Rectal smooth muscle tissue (tissue), 1 donor: ENCODE measurements around the gene PPARG.

Source experiments
- H3K27ac ChIP-seq: one replicate; pipeline ENCODE4 v1.7.0; 2013; ENCODE audit warnings: low read depth, low read length, inconsistent platforms
- H3K27me3 ChIP-seq: one replicate; pipeline ENCODE4 v1.7.0; 2013; ENCODE audit warnings: low read length; ENCODE audit not compliant: control insufficient read depth, insufficient read depth
- H3K36me3 ChIP-seq: one replicate; pipeline ENCODE4 v1.7.0; 2013; ENCODE audit warnings: low read length; ENCODE audit not compliant: control insufficient read depth, insufficient read depth
- H3K4me1 ChIP-seq: one replicate; pipeline ENCODE4 v1.7.0; 2013; ENCODE audit warnings: low read length; ENCODE audit not compliant: control insufficient read depth, insufficient read depth
- H3K4me3 ChIP-seq: one replicate; pipeline ENCODE4 v1.7.0; 2013; ENCODE audit warnings: low read length
- H3K9ac ChIP-seq: one replicate; pipeline ENCODE4 v1.7.0; 2013; ENCODE audit warnings: low read length

PPARG gene

GRCh38 chr3:12343047-12343501 is 54.2 kb downstream of the PPARG start:
- Histone ChIP-seq H3K27me3 (no peaks in the 10 kb centered on the region), H3K4me3 (no peak overlapping the region), H3K36me3 (no peaks in the 10 kb centered on the region), H3K27ac (no peak overlapping the region), H3K4me1 (no peaks in the 10 kb centered on the region), H3K9ac (no peak overlapping the region)

- Histone ChIP-seq H3K27me3 (no peaks in the 10 kb centered on the region), H3K27ac (no peak overlapping the region), H3K9ac (no peak overlapping the region), H3K4me3 (no peak overlapping the region), H3K4me1 (no peaks in the 10 kb centered on the region), H3K36me3 (no peaks in the 10 kb centered on the region)
Measured at GRCh38 chr3:12345141-12345561, 56.3 kb downstream of the PPARG start.

- no peak overlapping the region for H3K9ac ChIP-seq
- H3K36me3 ChIP-seq: no peaks in the 10 kb centered on the region
- H3K4me1 ChIP-seq: no peaks in the 10 kb centered on the region
- no peaks in the 10 kb centered on the region for H3K27me3 ChIP-seq
- H3K4me3 ChIP-seq: no peak overlapping the region
- no peak overlapping the region for H3K27ac ChIP-seq
Measured at GRCh38 chr3:12345584-12346494, 57.0 kb downstream of the PPARG start.

GRCh38 chr3:12347301-12347700 is 58.4 kb downstream of the PPARG start:
- H3K27ac ChIP-seq: no peak overlapping the region
- no peaks in the 10 kb centered on the region for H3K36me3 ChIP-seq
- no peaks in the 10 kb centered on the region for H3K27me3 ChIP-seq
- H3K4me1 ChIP-seq: no peaks in the 10 kb centered on the region
- no peak overlapping the region for H3K4me3 ChIP-seq
- no peak overlapping the region for H3K9ac ChIP-seq

GRCh38 chr3:12349895-12350811 is 61.3 kb downstream of the PPARG start:
- Histone ChIP-seq H3K27me3 (no peaks in the 10 kb centered on the region), H3K36me3 (no peaks in the 10 kb centered on the region), H3K9ac (no peak overlapping the region), H3K4me3 (no peak overlapping the region), H3K4me1 (no peaks in the 10 kb centered on the region), H3K27ac (no peak overlapping the region)

- Histone ChIP-seq H3K27me3 (no peaks in the 10 kb centered on the region), H3K36me3 (no peaks in the 10 kb centered on the region), H3K4me1 (no peaks in the 10 kb centered on the region), H3K4me3 (no peak overlapping the region), H3K27ac (no peak overlapping the region), H3K9ac (no peak overlapping the region)
Measured at GRCh38 chr3:12351145-12351544, 62.3 kb downstream of the PPARG start.

- Histone ChIP-seq H3K4me1 (no peaks in the 10 kb centered on the region), H3K9ac (no peak overlapping the region), H3K27ac (no peak overlapping the region), H3K4me3 (no peak overlapping the region), H3K36me3 (no peaks in the 10 kb centered on the region), H3K27me3 (no peaks in the 10 kb centered on the region)
Measured at GRCh38 chr3:12352253-12352652, 63.4 kb downstream of the PPARG start.

- H3K27me3 ChIP-seq: no peaks in the 10 kb centered on the region
- no peak overlapping the region for H3K27ac ChIP-seq
- H3K9ac ChIP-seq: no peak overlapping the region
- H3K4me1 ChIP-seq: no peaks in the 10 kb centered on the region
- H3K36me3 ChIP-seq: no peaks in the 10 kb centered on the region
- H3K4me3 ChIP-seq: no peak overlapping the region
Measured at GRCh38 chr3:12352755-12353154, 63.9 kb downstream of the PPARG start.

GRCh38 chr3:12353796-12354525 is 65.1 kb downstream of the PPARG start:
- no peaks in the 10 kb centered on the region for H3K4me1 ChIP-seq
- H3K36me3 ChIP-seq: no peaks in the 10 kb centered on the region
- no peak overlapping the region for H3K9ac ChIP-seq
- no peaks in the 10 kb centered on the region for H3K27me3 ChIP-seq
- H3K4me3 ChIP-seq: no peak overlapping the region
- no peak overlapping the region for H3K27ac ChIP-seq

- H3K36me3 ChIP-seq: no peaks in the 10 kb centered on the region
- no peak overlapping the region for H3K9ac ChIP-seq
- no peaks in the 10 kb centered on the region for H3K4me1 ChIP-seq
- no peaks in the 10 kb centered on the region for H3K27me3 ChIP-seq
- no peak overlapping the region for H3K27ac ChIP-seq
- H3K4me3 ChIP-seq: no peak overlapping the region
Measured at GRCh38 chr3:12356175-12356574, 67.3 kb downstream of the PPARG start.

- Histone ChIP-seq H3K27ac (no peak overlapping the region), H3K4me1 (no peaks in the 10 kb centered on the region), H3K4me3 (no peak overlapping the region), H3K36me3 (no peaks in the 10 kb centered on the region), H3K27me3 (no peaks in the 10 kb centered on the region), H3K9ac (no peak overlapping the region)
Measured at GRCh38 chr3:12356996-12357395, 68.1 kb downstream of the PPARG start.

GRCh38 chr3:12357456-12357855 is 68.6 kb downstream of the PPARG start:
- H3K4me1 ChIP-seq: no peaks in the 10 kb centered on the region
- H3K36me3 ChIP-seq: no peaks in the 10 kb centered on the region
- H3K9ac ChIP-seq: no peak overlapping the region
- no peak overlapping the region for H3K4me3 ChIP-seq
- H3K27ac ChIP-seq: no peak overlapping the region
- H3K27me3 ChIP-seq: no peaks in the 10 kb centered on the region
